ENCODE measurements around the gene NDUFA1.
"Not testable (repeated sequence)": the region's sequence is repeated elsewhere in the genome, so short reads cannot be mapped to it uniquely, and the experiment has no call there.

Gene NDUFA1

DNA sequence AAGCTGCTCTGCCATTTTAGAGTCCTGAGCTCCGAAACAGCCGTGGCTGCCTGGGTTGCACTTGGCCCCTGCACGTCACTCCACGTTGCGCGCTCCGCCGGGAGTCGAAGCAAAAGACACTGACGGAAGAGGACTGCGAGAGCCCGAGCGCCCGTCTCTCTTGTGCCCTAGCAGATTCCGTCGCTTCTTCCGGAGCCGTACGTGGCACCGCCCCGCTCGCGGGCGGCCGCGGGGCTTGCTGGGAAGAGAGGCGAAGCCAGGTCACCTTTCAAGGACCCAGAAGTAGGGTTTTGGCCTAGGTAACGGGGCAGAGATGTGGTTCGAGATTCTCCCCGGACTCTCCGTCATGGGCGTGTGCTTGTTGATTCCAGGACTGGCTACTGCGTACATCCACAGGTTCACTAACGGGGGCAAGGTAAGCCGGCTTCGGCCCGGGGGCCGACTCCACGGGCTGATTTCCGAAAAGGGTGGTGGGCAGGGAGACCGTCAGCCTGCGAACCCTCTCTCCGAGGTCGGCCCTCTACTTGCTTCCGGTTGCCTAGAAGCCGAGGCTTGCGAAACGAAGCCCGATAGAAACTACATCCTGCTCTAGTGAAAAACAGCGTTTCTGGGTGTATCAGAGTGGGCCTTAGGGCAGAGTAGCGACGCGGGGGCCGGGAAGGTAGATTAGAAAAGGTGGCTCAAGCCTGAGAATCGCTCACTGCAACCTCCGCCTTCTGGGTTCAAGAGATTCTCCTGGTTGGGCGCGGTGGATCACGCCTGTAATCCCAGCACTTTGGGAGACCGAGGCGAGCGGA lies at the start of gene NDUFA1, which contains the start of gene RNF113A:
Gene NDUFA1, plus strand, starts transcription at position 234 of the 797 bp plus-strand sequence. Its CDS starts 80 bp downstream, at position 314.
Gene RNF113A, minus strand, starts transcription at position 135 of the 797 bp plus-strand sequence. Its CDS starts 120 bp downstream, at position 15.
- no peak for FAIRE-seq

DNA sequence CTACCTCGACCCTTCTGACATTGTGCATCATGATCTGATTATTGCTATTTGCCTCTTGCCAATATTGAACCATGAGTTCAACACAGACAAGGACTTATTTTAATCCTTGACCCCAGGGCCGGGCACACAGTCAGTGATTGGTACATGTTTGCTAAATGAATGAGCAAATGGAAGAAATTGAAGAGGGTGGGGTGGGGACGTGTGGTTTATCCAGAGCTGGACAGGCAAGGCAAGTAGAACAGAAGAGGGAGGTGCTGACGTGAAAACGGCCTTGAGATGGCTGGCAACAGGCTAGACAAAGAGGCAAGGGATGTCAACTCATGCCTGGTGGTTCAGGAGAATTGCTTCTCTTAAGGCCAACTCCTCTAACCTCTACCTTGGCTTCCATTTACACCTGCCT lies 47.4 kb upstream of the NDUFA1 start:
- FAIRE-seq = not testable (repeated sequence)

DNA sequence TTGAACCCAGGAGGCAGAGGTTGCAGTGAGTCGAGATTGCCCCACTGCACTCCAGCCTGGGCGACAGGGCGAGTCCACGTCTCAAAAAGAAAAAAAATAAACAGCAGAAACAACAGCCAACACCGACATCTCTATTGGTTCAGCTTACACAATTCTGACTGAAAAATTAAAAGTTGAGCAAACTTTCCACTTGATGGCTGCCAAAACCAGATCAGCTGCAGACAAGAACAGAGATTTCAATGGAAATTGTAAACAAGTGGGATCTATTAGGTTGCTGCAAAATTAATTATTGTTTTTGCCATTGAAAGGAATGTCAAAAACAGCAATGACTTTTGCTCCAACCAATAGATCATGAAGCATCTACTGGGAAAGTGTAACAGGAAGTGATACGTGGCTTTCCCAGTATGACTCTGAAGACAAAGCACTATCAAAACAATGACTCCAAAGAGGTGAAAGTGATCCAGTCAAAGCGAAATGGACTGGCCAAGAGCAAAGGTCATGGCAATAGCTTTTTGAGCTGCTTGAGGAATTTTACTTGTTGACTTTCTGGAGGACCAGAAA lies 45.2 kb upstream of the NDUFA1 start:
- no peak for FAIRE-seq

DNA sequence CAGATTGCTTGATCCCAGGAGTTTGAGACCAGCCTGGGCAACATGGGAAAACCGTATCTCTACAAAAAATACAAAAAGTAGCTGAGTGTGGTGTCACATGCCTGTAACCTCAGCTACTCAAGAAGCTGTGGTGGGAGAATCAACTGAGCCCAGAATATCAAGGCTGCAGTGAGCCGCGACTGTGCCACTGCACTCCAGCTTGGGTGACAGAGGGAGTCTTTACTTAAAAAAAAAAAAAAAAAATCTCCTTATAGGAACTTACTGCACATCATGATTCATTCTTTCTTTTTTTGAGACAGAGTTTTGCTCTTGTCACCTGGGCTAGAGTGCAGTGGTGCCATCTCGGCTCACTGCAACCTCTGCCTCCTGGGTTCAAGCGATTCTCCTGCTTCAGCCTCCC lies 43.2 kb upstream of the NDUFA1 start:
- no peak for FAIRE-seq

DNA sequence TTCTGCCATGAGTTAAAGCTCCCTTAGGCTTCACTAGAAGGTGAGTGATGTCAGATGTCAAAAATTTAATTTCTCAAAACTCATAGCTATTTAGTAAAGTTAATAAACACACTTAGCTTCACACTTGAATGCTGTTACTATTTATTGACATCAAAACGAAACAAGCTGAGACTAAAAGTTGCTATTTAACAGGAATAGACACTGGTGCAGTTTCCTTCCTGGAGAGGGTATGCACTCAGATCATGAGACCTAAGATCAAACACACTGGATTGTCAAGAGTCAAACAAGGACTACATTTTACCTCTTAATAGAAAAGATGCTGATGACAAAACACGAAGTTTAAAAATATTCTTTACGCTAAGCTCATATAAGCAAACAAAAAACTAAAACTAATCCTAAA lies 37.7 kb upstream of the NDUFA1 start:
- FAIRE-seq = no peak

DNA sequence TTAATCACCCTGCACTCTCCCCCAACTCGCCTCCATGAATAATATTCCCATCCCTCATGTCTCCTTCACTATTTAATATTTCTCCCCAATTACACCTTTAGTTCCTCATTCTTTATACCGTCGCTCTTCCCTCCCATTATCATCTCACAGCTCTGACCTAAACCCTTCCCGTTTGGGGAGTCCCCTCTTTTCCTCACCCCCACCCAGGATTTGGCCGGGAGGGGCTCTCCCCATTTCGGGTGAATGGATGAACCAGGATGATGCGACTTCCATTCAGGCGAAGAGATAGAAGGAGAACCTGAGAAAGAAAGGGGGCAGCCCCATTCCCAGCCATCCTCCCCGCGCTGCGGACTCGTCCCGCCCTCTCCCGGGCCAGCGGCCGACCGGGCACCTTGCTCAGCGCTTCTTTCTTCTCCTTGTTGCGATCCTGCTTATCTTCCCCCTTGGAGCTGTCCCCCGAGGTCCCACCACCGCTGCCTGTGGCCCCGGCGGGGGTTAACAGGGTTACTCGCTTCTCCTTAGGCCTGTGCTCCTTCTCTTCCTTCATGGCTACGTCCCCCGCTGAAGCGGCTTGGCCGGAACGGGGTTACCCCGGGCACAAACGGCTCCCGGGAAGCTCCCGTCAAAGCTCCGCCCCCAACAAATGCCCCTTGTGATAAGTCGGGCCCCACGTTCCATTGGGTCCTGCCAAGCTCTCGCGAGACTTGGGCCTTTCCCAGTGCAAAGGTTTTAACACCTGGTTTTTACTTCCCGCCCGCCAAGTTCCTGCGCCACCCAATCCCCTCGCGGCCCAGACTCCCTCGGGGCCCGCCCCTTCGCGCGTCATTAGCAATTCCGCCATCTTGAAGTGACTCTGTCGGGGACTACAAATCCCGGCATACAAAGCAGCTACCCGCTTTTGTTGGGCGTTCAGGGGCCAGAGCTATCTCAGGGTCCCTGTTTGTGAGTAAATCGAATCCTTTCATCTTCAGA lies 19.0 kb upstream of the NDUFA1 start, which contains the start of gene UPF3B:
Gene UPF3B, minus strand, starts transcription at position 582 of the 972 bp plus-strand sequence. Its CDS starts 35 bp downstream, at position 547.
- FAIRE-seq = peak; percentile 86

DNA sequence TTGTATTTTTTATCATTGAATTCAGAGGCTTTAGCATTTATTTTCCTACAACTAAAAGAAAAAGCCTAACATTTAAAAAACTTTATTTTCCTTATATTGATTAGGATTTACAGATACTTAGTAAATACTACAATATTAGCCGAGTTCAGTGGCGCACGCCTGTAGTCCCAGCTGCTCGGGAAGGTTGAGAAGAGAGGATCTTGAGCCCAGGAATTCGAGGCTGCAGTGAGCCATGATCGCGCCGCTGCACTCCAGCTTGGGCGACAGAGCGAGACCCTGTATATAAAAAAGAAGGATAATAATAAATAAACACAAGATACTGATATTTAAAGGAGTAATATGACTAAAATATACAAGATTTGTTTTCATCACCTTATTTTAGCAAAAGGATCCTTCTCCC lies 18.2 kb upstream of the NDUFA1 start:
- no peak for FAIRE-seq

DNA sequence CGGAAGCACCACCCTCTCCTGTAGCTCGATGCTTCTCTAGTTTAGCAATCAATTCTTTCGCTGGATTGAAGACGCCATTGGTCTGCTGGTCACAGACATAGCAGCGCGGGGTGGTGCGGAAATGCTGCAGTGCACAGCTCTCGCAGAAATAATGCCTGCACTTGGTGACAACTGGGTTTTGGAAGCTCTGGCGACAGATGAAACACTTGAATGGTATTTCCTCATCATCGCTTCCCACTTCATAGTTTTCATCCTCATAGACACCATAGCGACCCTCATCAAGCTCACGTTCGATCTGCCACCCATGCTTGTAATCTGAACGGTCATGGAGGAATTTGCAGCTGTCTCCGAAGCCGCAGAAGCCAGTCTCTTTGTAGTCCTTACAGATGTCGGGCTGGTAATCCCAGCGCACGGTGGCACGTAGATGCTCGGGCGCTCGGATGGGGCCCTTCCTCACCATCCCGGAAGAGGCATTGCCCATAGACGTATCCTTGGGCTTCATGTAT lies 953 bp upstream of the NDUFA1 start:
- FAIRE-seq = no peak

DNA sequence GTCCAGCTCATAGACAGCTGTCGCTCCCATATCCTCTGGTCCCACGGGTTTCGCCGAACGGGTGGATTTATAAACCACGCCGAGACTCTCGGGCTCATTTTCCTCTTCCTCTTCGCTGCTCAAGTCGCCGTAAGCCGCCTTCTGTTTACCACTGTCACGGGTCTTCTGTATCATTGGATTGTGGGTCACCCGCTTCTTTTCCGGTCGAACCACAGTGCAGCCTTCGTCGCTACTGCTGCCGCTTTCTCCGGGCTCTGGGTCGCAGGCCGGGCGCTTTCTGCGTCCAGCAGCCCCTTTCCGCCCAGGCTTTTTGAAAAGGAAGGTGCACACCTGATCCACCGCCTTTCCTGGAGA lies 410 bp upstream of the NDUFA1 start:
- FAIRE-seq = no peak

DNA sequence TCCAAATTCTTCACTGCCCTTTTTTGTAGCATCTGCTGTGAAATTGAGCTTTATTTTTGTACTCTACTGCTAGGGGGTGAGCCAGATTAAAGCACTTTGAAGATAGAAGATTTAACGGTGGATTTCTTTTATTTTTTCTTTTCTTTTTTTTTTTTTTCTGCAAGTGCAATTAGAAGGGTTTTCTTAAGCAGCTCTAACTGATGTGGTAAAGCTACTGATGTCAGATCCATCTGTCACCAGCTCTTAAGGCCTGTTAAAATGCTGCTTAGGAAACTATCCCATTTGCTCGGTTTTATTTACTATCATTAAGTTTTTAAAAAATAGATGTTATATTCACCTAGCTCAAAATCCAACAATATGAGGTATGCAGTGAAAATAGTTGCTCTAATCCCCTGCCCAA lies 7.1 kb downstream of the NDUFA1 start:
- no peak for FAIRE-seq

DNA sequence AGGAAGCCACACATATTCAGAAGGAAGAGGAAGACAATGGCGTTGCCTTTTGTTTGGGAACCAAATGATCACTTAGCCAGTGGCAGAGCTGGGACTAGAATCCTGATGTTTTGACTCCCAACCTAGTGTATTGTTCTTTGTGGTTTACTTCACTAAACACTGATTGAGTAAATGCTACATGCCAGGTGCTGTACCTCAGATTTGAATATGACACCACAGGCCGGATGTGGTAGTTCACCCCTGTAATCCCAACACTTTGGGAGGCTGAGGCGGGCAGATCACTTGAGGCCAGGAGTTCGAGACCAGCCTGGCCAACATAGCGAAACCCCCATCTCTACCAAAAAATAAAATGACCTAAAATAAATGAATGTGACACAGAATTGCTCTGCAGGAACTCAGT lies 8.4 kb downstream of the NDUFA1 start:
- FAIRE-seq = no peak

DNA sequence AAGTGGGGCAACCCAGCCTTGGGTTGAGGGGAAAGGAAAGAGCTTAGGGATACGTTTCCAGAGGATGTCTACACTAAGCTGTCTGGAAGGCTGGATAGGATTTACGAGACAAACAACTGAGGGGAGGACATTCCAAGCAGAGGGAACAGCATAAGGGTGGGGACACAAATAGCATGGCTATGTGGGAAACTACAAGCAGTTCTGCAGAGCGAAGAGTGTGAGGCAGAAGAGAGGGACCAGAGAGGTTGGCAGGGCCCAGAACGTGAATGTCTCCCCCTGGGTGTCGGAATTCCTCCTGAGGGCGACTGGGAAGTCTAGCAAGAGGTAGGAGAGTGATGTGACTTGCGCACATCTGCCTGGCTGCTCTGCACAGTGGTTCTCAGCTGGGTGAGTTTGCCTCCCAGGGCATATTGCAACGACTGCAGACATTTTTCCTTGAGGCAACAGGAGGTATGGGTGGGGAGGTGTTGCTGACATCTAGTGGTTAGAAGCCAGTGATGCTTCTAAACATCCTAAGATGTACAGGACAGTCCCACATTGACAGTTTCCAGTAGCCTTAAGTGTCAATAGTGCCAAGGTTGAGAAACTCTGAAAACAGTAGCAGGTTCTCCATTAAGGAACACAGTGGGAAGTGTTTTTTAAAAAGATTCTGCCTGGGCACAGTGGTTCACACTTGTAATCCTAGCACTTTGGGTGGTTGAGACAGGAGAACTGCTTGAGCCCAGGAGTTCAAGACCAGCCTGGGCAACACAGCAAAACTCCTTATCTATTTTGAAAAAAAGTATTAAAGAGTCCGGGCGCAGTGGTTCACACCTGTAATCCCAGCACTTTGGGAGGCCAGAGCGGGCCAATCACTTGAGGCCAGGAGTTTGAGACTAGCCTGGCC lies 9.2 kb downstream of the NDUFA1 start:
- peak; percentile 67 for FAIRE-seq

DNA sequence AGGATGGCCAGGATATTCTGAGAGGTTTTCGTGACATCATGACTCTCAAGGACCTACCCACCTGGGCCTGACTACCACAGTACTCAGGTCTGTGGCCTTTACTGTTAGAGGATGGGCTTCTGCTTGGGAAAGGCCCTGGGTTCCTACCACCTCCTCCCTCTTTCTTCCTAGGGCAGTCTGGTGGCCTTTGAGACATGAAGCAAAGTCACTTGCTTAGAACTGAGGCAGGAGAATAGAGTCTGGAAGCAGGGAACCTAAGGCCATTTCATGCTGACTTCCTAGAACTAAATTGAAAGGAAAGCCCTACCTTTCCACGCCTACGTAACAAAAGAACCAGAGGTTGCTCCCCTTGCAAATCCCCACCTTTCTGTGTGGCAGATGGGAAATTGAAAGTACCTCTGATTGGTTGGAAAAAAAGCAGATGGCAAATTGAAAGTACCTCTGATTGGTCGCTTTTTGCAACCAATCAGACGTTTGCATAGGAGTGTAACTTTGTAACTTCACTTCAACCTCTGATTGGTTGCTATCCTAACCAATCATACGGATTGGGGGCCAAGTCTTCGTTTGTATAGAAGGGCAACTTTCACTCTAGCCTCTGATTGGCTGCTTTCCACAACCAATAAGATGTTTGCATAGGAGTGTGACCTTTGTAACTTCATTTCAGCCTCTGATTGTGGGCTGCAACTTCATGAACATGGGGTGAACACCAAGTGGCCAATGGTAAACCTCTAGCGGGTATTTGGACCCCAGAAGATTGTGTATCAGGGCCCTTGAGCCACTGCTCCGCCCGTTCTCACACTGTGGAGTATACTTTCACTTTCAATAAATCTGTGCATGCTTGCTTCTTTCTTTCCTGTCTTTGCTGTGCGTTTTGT lies 14.2 kb downstream of the NDUFA1 start:
- FAIRE-seq = no peak

DNA sequence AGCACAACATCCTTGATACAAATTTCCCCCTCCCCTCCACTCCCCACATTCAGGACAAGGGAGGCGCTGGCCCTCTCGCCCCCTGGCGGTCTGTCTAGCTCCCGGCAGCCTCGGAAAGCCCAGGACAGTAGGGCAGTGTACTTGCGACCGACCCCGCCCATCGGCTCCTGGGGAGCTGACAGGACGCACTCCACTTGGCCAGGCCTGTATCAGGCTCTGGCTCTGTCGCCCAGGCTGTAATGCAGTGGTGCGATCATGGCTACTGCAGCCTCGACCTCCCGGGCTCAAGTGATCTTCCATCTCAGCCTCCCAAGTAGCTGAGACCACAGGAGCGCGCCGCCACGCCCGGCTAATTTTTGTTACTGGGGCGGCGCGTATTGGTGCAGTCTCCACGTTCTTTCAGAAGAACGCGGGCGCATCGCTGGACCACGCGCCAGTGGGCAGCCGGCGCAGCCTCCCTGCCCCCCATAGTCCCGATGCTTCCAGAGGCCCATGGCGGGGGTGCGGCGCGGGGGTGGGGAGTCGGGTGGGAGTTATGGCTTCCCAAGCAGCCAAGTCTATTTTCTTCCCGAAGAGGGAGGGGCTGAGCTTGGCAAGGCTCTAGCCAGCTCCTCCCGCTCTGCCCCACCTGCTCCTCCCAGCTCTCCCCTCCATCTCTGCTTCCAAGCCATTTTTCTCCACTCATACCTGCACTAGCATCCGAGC lies 16.2 kb downstream of the NDUFA1 start:
- no peak for FAIRE-seq

DNA sequence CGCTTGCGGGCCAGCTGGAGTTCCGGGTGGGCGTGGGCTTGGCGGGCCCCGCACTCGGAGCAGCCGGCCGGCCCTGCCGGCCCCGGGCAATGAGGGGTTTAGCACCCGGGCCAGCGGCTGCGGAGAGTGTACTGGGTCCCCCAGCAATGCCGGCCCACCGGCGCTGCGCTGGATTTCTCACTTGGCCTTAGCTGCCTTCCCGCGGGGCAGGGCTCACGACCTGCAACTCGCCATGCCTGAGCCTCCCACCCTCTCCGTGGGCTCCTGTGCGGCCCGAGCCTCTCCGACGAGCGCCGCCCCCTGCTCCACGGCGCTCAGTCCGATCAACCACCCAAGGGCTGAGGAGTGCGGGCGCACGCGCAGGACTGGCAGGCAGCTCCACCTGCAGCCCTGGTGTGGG lies 19.0 kb downstream of the NDUFA1 start:
- FAIRE-seq = not testable (repeated sequence)

DNA sequence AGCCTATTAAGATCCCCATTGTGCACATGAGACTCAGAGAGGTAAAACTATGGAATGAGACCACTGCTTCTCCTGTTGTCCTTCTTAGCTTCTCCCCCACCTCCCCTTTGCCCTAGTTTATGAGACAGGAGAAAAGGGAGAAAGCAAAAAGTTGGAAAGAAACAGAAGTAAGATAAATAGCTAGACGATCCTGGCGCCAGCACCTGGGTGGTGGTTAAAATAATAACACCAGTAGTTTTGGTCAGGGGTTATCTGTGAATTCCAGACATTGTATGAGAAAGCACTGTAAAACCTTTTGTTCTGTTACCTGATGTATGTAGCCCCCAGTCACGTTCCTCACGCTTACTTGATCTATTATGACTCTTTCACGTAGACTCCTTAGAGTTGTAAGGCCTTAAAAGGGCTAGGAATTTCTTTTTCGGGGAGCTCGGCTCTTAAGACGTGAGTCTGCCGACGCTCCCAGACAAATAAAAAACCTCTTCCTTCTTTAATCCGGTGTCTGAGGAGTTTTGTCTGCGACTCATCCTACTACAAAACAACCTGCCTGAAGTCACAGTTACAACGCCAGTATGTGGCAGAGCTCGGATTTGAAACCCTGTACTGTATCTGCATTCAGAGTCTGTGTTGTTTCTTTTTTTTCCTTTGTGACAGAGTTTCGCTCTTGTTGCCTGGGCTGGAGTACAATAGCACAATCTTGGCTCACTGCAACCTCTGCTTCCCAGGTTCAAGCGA lies 20.5 kb downstream of the NDUFA1 start:
- not testable (repeated sequence) for FAIRE-seq

DNA sequence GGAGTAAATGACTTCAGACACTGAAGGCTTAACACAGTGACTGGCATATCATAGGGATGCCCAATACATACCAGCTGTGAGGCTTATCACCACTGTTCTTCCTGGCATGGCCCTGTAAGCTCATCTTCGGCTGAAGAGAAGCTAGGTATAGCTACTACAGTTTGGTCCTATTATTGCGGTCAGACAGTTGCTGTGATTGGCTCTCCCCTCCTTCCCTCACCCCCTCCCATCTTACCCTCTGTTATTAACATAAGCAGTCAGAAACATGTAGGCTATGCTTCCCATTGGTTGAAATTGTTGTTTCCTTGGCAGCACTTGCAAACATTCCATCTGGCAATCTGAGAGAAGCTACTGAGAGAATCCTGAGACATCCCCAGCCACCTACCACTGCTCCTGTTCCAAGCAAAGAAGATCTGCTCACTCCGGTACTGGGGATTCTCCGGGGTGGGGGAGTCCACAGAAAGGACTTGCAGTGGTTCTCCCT lies 24.3 kb downstream of the NDUFA1 start, which contains the start of gene AKAP14:
Gene AKAP14, plus strand, starts transcription at position 51 of the 484 bp plus-strand sequence. CDS start 7,331 bp downstream, outside the sequence.
- no peak for FAIRE-seq

DNA sequence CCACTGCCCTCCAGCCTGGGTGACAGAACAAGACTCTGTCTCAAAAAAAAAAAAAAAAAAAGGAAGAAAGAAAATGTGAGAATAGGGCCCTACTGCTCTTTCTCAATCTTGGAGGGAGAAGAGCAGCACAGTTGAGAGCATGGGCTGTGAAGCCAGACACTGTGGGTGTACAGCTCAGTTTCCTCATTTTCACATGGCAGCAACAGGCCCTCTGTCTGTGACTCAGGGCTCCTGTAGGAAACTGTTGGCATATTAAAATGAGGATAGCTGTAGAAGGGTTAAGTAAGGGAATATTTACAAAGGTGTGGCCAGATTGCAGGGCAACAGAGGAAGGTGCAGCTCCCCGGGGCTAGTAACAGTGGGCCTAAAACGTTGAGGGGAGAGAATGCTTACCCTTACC lies 27.5 kb downstream of the NDUFA1 start:
- no peak for FAIRE-seq

DNA sequence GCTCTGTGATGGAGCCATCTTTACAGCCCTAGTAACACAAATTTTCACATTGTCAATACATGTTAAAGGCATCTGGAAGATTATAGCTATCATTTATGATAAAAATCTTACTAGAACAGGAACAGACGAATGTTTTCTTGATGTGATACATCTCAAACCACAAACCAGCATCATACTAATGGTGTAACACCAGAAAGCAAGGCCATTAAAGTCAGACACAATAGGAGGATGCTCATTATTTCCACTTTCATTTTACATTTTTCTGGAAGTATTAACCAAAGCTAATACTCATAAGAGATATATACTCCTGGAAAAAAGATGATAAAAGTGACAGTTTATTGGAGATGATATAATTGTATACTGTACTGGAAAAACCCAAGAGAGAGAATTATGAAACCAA lies 29.3 kb downstream of the NDUFA1 start:
- no peak for FAIRE-seq

Measured in TTC549 (cell line).